Stomach (tissue), 9 donors: ENCODE measurements around the gene CHKB. TPM values are rescaled to one million over a fixed set of nuclear protein-coding genes. Genes with fewer than 3 reads are reported as not detected.
"Not testable (repeated sequence)": the region's sequence is repeated elsewhere in the genome, so short reads cannot be mapped to it uniquely, and the experiment has no call there.

ENCODE experiments used
- DNase-seq, 2 donors: peaks; one replicate each; pipeline versions ENCODE4 v3.0.0 to v3.0.0-alpha.2; 2013 to 2019
- H3K27ac ChIP-seq, 5 donors: fragments of 200-600 bp in 4 of 5; sonication (generic) in 4 of 5; one replicate each; pipeline ENCODE4 v1.5.1; 2013 to 2019; ENCODE audit warnings: mild to moderate bottlenecking in 1 of 5, moderate library complexity in 1 of 5
- H3K27me3 ChIP-seq, 3 donors: fragments of 200-600 bp; sonication (generic); one replicate each; pipeline ENCODE4 v1.5.1; 2017 to 2019; ENCODE audit warnings: mixed run types in 1 of 3
- H3K36me3 ChIP-seq, 4 donors: fragments of 200-600 bp; sonication (generic); 1 replicate in 3 of 4; 2 replicates in 1 of 4; pipeline ENCODE4 v1.5.1; 2016 to 2019
- H3K4me1 ChIP-seq, 4 donors: fragments of 200-600 bp; sonication (generic); one replicate each; pipeline ENCODE4 v1.5.1; 2016 to 2019
- H3K4me3 ChIP-seq, 4 donors: fragments of 200-600 bp; sonication (generic) in 3 of 4; one replicate each; pipeline ENCODE4 v1.5.1; 2016 to 2019; ENCODE audit warnings: mild to moderate bottlenecking in 1 of 4
- H3K9me3 ChIP-seq, 4 donors: fragments of 200-600 bp; sonication (generic); one replicate each; pipeline ENCODE4 v1.5.1; 2016 to 2019
- CTCF ChIP-seq, 7 experiments: fragments of 450-650 bp in 4 of 7; fragments of 200-600 bp in 3 of 7; sonication (generic) in 3 of 7; IDR thresholded peaks; one replicate each; pipeline ENCODE4 v1.5.1; 2016 to 2019; ENCODE audit warnings: antibody characterized with exemption in 7 of 7, control low read depth in 2 of 7, mild to moderate bottlenecking in 1 of 7
- EP300 ChIP-seq: sonication (generic); formaldehyde crosslinking; IDR thresholded peaks from one replicate; pipeline ENCODE4 v1.6.1; 2017; ENCODE audit warnings: antibody characterized with exemption
- POLR2A ChIP-seq, 4 donors: fragments of 450-650 bp; IDR thresholded peaks; one replicate each; pipeline ENCODE4 v1.6.1; 2016; ENCODE audit warnings: antibody characterized with exemption in 4 of 4, control low read depth in 2 of 4, mild to moderate bottlenecking in 1 of 4, moderate library complexity in 1 of 4
- POLR2AphosphoS5 ChIP-seq, 3 donors: sonication (generic); formaldehyde crosslinking; IDR thresholded peaks; one replicate each; pipeline ENCODE4 v1.6.1; 2016; ENCODE audit warnings: antibody characterized with exemption in 3 of 3
- WGBS, 5 donors: extraction: QIAGEN DNeasy Blood & Tissue Kit in 3 of 5; methylation state at CpG; one replicate each; pipeline versions ENCODE4 v1.1.5 to v1.1.7; 2013 to 2018; 5-methylcytosine and 5-hydroxymethylcytosine counted together
- intact Hi-C: fragments of 100-400 bp; cut with DNase I; formaldehyde crosslinking; loops from one replicate; pipeline ENCODE4 v1.15.1; 2023; ENCODE audit warnings: low total_unique reads
- polyA plus RNA-seq, 3 donors: library from polyadenylated mRNA; stranded (reverse); fragments of 200-250 nt; gene quantifications; one replicate each; pipeline ENCODE4 v1.2.3, GENCODE V29; 2013
- total RNA-seq, 5 donors: library from RNA; depleted of rRNA; stranded (reverse); fragments of >200 nt; gene quantifications; one replicate each; pipeline versions ENCODE4 v1.1.0 to v1.2.3, GENCODE V29; 2014 to 2016
- donor health status: healthy with polysubstance abuse.
- donor health status: Bipolar disorder and iron deficiency.
- donor health status: healthy.

The CHKB gene
- total and polyA plus RNA-seq, 8 donors, result 31.9 to 283 (median 118) TPM

- H3K36me3 ChIP-seq, H3K9me3 ChIP-seq, H3K4me3 ChIP-seq, intact Hi-C loops: not testable (repeated sequence)
- peak in 2 of 3 donors; percentile 56 to 65 for TF ChIP-seq POLR2AphosphoS5 (IDR thresholded peaks at IDR 0.05)
- peak in 1 of 2 donors; percentile 55 for DNase-seq
- Histone ChIP-seq H3K27me3 (peaks cover 0 to 39% (median 3%) of the 10 kb centered on the region in 3 donors), H3K4me1 (peaks cover 17 to 56% (median 33%) of the 10 kb centered on the region in 4 donors), H3K27ac (peak overlapping the region; percentile 27 to 98 (median 80))
- 56 to 76% (median 68%) methylated on average over 5 of the region's 5 CpGs for WGBS, 5 donors
Observed at GRCh38 chr22:50541667-50542026, 41.0 kb downstream of the CHKB start.

DNA sequence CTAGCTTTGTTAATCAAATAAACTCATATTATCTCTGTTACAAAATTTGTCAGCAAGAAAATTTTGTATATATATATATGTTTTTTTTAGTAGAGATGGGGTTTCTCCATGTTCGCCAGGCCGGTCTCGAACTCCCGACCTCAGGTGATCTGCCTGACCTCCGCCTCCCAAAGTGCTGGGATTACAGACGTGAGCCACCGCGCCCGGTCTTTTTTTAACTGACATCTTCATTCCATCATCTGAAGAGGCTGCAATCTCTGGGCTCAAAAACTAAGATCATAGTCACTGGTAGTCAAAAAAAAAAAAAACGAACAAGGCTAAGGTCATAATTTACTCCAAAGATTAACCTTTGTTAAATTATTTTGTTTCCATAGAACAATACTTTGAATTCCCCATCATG lies 42.3 kb downstream of the CHKB start:
- peaks cover 0 to 35% (median 0%) of the 10 kb centered on the region in 3 donors for H3K27me3 ChIP-seq
- peak overlapping the region in 4 of 5 donors; percentile 27 to 98 (median 86) for H3K27ac ChIP-seq
- peaks cover 16 to 55% (median 32%) of the 10 kb centered on the region in 4 donors for H3K4me1 ChIP-seq
- no peaks in the 10 kb centered on the region for H3K9me3 ChIP-seq
- DNase-seq, result no peak
- TF ChIP-seq CTCF (IDR thresholded peaks at IDR 0.05), result no peak
- intact Hi-C loops, result no loop called here
- WGBS, 5 donors, result 74 to 85% (median 77%) methylated on average over 10 of the region's 10 CpGs
- no peaks in the 10 kb centered on the region for H3K36me3 ChIP-seq
- no peak overlapping the region for H3K4me3 ChIP-seq

- WGBS, 5 donors, result 83 to 93% (median 90%) methylated on average over 13 of the region's 13 CpGs
- H3K9me3 ChIP-seq, result no peaks in the 10 kb centered on the region
- DNase-seq, result no peak
- no peaks in the 10 kb centered on the region for H3K36me3 ChIP-seq
- intact Hi-C loops, result no loop called here
- H3K4me3 ChIP-seq, result no peak overlapping the region
- peaks cover 0 to 38% (median 0%) of the 10 kb centered on the region in 3 donors for H3K27me3 ChIP-seq
- H3K27ac ChIP-seq, result peak overlapping the region in 4 of 5 donors; percentile 80 to 98 (median 90)
- peaks cover 14 to 54% (median 23%) of the 10 kb centered on the region in 4 donors for H3K4me1 ChIP-seq
- TF ChIP-seq POLR2AphosphoS5 (IDR thresholded peaks at IDR 0.05), result no peak
- no peak for TF ChIP-seq POLR2A (IDR thresholded peaks at IDR 0.05)
- TF ChIP-seq CTCF (IDR thresholded peaks at IDR 0.05), result no peak
- no peak for TF ChIP-seq EP300
Observed at GRCh38 chr22:50537765-50538164, 44.9 kb downstream of the CHKB start.

- TF ChIP-seq POLR2AphosphoS5 (IDR thresholded peaks at IDR 0.05), result no peak
- no peak for TF ChIP-seq POLR2A (IDR thresholded peaks at IDR 0.05)
- no peak for TF ChIP-seq EP300
- no peak for TF ChIP-seq CTCF (IDR thresholded peaks at IDR 0.05)
- H3K4me3 ChIP-seq, result no peak overlapping the region
- peak overlapping the region in 1 of 5 donors; percentile 98 for H3K27ac ChIP-seq
- H3K4me1 ChIP-seq, result peaks cover 29 to 68% (median 35%) of the 10 kb centered on the region in 4 donors
- H3K36me3 ChIP-seq, result no peaks in the 10 kb centered on the region
- peaks cover 0 to 52% (median 0%) of the 10 kb centered on the region in 3 donors for H3K27me3 ChIP-seq
- no peaks in the 10 kb centered on the region for H3K9me3 ChIP-seq
- intact Hi-C loops, result no loop called here
- WGBS, 5 donors, result 54 to 80% (median 73%) methylated on average over 3 of the region's 3 CpGs
- no peak for DNase-seq
Observed at GRCh38 chr22:50536226-50536625, 46.4 kb downstream of the CHKB start.

- Histone ChIP-seq H3K36me3 (no peaks in the 10 kb centered on the region), H3K9me3 (no peaks in the 10 kb centered on the region), H3K4me3 (no peak overlapping the region), H3K27ac (peak overlapping the region in 2 of 5 donors; percentile 95 to 98), H3K27me3 (peaks cover 0 to 63% (median 0%) of the 10 kb centered on the region in 3 donors), H3K4me1 (peaks cover 38 to 69% (median 42%) of the 10 kb centered on the region in 4 donors)
- 79 to 93% (median 88%) methylated on average over 7 to 8 of the region's 8 CpGs for WGBS, 5 donors
- DNase-seq, result no peak
- intact Hi-C loops, result no loop called here
- TF ChIP-seq CTCF (IDR thresholded peaks at IDR 0.05), result no peak
- no peak for TF ChIP-seq POLR2AphosphoS5 (IDR thresholded peaks at IDR 0.05)
- no peak for TF ChIP-seq POLR2A (IDR thresholded peaks at IDR 0.05)
- no peak for TF ChIP-seq EP300
Observed at GRCh38 chr22:50535113-50535512, 47.5 kb downstream of the CHKB start.

- WGBS, 5 donors, result 57 to 65% (median 59%) methylated on average over 21 of the region's 21 CpGs
- H3K36me3 ChIP-seq, H3K9me3 ChIP-seq, intact Hi-C loops, H3K4me3 ChIP-seq, DNase-seq: not testable (repeated sequence)
- peaks cover 40 to 71% (median 45%) of the 10 kb centered on the region in 4 donors for H3K4me1 ChIP-seq
- peaks cover 0 to 73% (median 0%) of the 10 kb centered on the region in 3 donors for H3K27me3 ChIP-seq
- peak overlapping the region in 3 of 5 donors; percentile 27 to 98 (median 95) for H3K27ac ChIP-seq
Observed at GRCh38 chr22:50533856-50534711, 48.6 kb downstream of the CHKB start.
